ENCODE data around the gene GBX1. TPM values are rescaled to one million over a fixed set of nuclear protein-coding genes. Genes with fewer than 3 reads are reported as not detected.

Gene GBX1
- total RNA-seq, 2 experiments from 2014 or later, result not detected

DNA sequence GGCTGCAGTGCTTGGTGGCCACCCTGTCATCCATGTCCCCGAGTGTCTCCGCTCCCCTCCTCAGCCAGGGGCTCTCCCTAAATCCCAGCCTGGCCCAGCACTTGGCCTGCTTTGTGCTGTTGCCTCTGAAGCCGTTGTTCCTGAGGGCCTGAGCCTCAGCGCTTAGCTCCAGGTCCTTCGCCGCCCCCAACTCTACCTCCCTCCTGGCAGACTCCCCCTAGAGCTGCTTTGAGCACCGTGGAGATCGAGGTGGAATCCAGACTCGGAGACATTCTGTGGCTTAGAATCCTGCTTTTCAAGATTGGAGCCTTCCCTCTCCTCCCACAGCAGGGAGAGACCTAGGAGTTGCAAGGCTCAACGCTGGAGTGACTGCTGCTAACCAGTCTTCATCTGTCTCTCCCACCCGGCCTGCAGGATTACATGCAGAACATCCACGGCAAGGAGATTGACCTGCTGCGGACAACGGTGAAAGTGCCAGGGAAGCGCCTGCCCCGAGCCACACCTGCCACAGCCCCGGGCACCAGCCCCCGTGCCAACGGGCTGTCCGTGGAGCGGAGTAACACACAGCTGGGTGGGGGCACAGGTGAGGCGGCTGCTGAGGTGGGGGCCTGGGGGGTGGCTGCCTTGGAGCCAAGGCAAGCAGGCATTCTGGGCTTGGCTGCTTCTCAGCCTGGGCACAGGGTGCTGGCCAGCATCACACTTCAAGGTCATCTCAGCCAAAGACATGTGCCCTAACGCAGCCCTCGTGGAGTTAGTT is 33.3 kb downstream of the GBX1 start:
- intact Hi-C loops (cut with micrococcal nuclease), result no loop called here
- Mint-ChIP-seq H3K36me3 (ENCODE audit: low read depth) (peaks cover 3% of the 10 kb centered on the region), H3K27me3 (ENCODE audit: low read depth) (no peaks in the 10 kb centered on the region), H3K4me3 (no peak overlapping the region), H3K9me3 (no peaks in the 10 kb centered on the region), H3K4me1 (ENCODE audit: low read depth) (no peaks in the 10 kb centered on the region), H3K27ac (no peak overlapping the region)
- CTCF ChIA-PET, result interaction anchor here (0.6 to 1.5 kb wide), 2 partner anchors 32 to 112 kb away, joined by 3 to 4 read pairs; no protein-coding TSS in a partner anchor
- DNase-seq, result no peak

DNA sequence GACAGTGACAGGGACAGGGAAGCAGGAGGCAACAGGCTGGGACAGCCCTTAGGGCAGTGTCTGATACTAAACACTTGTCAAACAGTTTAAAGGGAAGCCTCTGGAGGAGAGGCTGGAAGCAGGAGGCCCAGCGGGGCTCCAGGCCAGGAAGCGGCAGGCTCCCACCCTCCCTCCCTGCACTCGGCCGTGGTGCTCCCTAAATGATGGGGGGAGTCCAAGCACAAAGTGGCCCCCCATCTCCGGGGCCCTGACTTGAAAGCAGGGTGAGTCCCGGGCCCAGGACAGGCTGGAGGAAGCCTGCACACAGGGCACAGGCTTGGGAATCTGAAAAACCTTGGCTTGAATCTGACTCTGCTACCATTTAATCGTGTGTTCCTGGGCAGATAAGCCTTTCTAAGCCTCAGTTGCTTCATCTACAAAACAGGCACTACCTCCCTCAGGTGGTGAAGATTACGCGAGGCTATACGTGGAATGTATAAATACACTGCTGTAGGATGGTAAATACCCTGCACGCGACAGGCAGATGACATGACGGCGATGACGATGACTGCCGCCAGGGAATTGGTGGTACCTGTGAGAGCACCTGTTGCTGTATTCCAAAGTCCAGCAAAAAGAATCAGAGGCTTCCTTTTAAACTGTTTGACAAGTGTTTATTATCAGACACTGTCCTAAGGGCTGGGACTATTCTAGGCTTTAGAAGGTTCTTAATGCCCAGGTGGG is 34.1 kb downstream of the GBX1 start:
- Mint-ChIP-seq H3K9me3 (no peaks in the 10 kb centered on the region), H3K36me3 (ENCODE audit: low read depth) (peaks cover 3% of the 10 kb centered on the region), H3K27me3 (ENCODE audit: low read depth) (no peaks in the 10 kb centered on the region), H3K4me1 (ENCODE audit: low read depth) (no peaks in the 10 kb centered on the region), H3K27ac (no peak overlapping the region), H3K4me3 (no peak overlapping the region)
- intact Hi-C loops (cut with micrococcal nuclease), result no loop called here
- no peak for DNase-seq
- CTCF ChIA-PET, result no interaction called here

DNA sequence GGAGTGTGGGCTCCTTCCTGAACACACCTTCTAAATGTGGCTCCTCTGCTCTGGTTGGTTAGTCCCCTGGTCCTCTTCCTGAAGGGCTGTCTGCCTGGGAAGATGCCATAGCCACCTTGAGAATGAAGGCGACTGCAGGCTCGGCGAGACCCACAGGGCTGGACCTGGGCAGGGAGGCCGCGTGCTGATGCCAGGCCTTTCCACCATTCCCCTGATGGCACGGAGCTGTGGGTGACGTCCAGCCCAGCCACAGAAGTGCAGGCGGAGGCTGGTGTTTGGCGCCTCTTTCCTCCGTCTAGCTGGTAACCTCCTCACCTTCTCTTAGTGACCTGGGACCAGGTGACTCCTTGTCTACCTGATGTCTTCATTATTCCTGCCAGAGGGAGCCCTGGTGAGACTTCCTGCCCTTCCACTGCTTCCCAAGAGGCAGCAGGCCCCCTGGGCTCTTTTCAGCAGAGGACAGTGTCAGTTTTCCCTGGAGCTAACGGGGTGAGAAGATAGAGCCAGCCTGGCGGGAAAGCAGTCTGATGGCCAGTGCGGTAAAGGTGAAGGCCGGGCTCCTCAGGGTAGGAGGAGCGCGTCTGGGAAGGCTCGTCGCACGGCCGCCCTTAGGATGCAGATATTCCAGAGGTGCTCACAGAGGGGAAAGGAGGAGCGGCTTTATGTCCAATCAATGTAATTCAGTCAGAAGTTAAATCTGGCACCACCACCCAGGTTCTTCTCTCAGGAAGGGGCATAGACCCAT is 34.9 kb downstream of the GBX1 start:
- H3K36me3 Mint-ChIP-seq (ENCODE audit: low read depth), result peaks cover 3% of the 10 kb centered on the region
- H3K27ac Mint-ChIP-seq, result no peak overlapping the region
- no peak for DNase-seq
- H3K4me1 Mint-ChIP-seq (ENCODE audit: low read depth), result no peaks in the 10 kb centered on the region
- H3K9me3 Mint-ChIP-seq, result no peaks in the 10 kb centered on the region
- intact Hi-C loops (cut with micrococcal nuclease), result no loop called here
- H3K4me3 Mint-ChIP-seq, result no peak overlapping the region
- CTCF ChIA-PET, result interaction anchor here (2.2 kb wide), 1 partner anchor 22 kb away, joined by 5 read pairs; no protein-coding TSS in a partner anchor
- no peaks in the 10 kb centered on the region for H3K27me3 Mint-ChIP-seq (ENCODE audit: low read depth)

DNA sequence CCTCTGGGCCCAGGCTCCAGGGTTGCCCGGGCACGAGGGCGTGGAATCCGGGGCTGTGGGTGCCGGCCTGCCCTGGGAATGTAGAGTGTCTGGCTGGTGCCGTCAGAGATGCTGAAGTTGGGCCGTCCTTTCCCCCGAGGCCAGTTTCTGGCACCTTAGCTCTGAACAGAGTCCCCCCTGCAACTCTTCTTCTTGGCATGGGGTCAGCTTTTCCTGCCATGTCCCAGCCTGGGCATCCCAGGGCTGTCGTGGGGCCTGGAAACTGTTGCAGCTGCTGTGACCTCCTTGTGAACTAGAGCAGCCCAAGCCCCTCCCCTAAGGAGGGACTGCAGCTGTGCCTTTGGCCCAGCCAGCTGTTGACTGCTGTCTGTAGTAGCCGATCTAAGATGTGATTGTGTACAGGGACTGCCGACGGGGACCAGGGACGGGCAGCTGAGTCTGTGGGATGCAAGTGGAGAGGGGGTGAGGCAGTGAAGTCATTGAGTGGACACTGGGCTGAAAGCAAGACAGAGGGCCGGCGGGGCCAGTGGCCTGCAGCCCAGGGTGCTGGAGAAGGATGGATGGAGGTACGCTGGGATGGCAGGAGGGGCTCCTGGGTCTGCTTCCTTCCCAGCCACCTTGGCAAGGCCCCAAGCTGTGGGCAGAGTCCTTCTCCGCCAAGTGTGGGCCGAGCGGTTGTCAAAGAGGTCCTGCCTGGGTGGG is 35.8 kb downstream of the GBX1 start:
- no peak overlapping the region for H3K4me3 Mint-ChIP-seq
- H3K36me3 Mint-ChIP-seq (ENCODE audit: low read depth), result peaks cover 3% of the 10 kb centered on the region
- H3K9me3 Mint-ChIP-seq, result no peaks in the 10 kb centered on the region
- no peaks in the 10 kb centered on the region for H3K4me1 Mint-ChIP-seq (ENCODE audit: low read depth)
- CTCF ChIA-PET, result interaction anchor here (2.2 kb wide), 1 partner anchor 21 kb away, joined by 5 read pairs; no protein-coding TSS in a partner anchor
- no peak for DNase-seq
- H3K27me3 Mint-ChIP-seq (ENCODE audit: low read depth), result no peaks in the 10 kb centered on the region
- no peak overlapping the region for H3K27ac Mint-ChIP-seq
- intact Hi-C loops (cut with micrococcal nuclease), result no loop called here

DNA sequence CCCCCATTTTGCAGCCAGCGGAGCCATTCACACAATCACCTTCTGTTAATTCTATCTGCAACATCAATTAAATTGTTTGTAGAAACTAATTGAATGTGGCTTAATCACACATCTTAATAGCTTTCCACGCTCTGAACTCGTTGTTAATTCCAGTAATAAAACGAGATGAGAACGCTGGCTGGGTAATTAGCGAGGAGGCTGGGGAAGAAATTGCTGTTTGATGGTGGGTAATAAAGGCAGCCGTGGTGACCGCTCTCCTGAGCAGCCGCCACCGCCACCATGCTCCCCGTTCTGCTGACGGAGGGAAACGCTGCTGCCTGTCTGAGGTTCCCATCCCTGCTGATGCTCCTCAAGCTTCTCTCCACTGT is 36.3 kb downstream of the GBX1 start:
- CTCF ChIA-PET, result interaction anchor here (2.2 kb wide), 1 partner anchor 21 kb away, joined by 5 read pairs; no protein-coding TSS in a partner anchor
- H3K27me3 Mint-ChIP-seq (ENCODE audit: low read depth), result no peaks in the 10 kb centered on the region
- intact Hi-C loops (cut with micrococcal nuclease), result no loop called here
- no peaks in the 10 kb centered on the region for H3K9me3 Mint-ChIP-seq
- H3K36me3 Mint-ChIP-seq (ENCODE audit: low read depth), result peaks cover 3% of the 10 kb centered on the region
- H3K4me1 Mint-ChIP-seq (ENCODE audit: low read depth), result no peaks in the 10 kb centered on the region
- H3K4me3 Mint-ChIP-seq, result no peak overlapping the region
- H3K27ac Mint-ChIP-seq, result no peak overlapping the region
- DNase-seq, result no peak

DNA sequence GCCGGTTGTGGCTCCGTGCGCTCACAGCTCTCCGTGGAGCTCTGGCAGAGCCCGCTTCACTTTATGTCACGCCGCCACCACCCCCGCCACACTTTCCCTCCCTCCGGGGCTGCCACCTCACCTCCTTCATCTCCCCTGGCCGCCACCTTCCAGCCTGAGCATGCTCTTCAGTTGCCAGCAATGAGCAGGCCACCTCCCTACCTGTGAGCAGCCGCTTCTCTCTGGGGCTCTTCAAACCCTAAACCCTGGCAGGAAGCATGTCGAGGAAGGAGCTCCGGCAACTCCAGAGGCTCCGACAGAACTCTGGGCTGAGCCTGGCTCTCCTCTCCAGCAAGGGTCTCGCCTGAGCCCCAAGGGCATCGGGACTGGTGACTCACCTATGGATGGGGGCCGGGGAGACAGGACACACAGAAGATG is 36.7 kb downstream of the GBX1 start:
- H3K4me1 Mint-ChIP-seq (ENCODE audit: low read depth), result no peaks in the 10 kb centered on the region
- intact Hi-C loops (cut with micrococcal nuclease), result no loop called here
- no peak overlapping the region for H3K27ac Mint-ChIP-seq
- H3K4me3 Mint-ChIP-seq, result no peak overlapping the region
- H3K36me3 Mint-ChIP-seq (ENCODE audit: low read depth), result peaks cover 3% of the 10 kb centered on the region
- DNase-seq, result no peak
- no peaks in the 10 kb centered on the region for H3K27me3 Mint-ChIP-seq (ENCODE audit: low read depth)
- H3K9me3 Mint-ChIP-seq, result no peaks in the 10 kb centered on the region
- CTCF ChIA-PET, result interaction anchor here (0.6 to 2.2 kb wide), 2 partner anchors 20 to 232 kb away, joined by 3 to 5 read pairs; no protein-coding TSS in a partner anchor

DNA sequence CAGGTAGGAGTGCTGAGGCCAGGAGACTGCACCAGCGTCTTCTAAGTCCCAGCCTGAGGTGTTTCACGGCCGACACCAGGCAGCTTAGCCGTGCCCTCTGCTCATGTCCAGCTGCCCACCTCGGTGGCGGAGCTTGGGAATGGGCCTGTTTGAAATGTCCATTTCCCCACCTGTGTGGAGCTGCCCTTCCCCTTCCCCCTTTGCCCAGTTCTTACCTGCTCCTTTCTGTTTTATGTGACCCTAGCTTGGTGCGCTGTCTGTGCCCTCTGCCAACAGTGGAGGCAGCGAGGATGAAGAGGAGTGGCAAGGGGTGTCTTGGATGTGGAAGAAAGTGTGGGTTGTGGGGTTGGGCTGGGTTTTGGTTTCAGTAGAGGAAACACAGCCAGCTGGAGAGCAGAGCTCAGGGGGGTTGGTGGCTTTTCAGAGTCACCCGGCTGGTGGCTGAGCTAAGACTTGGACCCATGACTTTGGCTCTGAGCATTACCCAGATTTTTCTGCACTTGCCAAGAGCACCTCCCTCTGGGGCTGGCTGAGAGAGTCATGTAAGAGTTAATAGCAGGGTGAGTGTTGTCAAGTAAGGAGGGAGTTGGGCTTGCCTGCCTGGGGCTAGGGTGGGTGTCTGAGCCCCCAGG is 37.4 kb downstream of the GBX1 start:
- Mint-ChIP-seq H3K9me3 (no peaks in the 10 kb centered on the region), H3K27ac (no peak overlapping the region), H3K4me1 (ENCODE audit: low read depth) (no peaks in the 10 kb centered on the region), H3K4me3 (no peak overlapping the region), H3K27me3 (ENCODE audit: low read depth) (no peaks in the 10 kb centered on the region), H3K36me3 (ENCODE audit: low read depth) (peaks cover 3% of the 10 kb centered on the region)
- DNase-seq, result no peak
- intact Hi-C loops (cut with micrococcal nuclease), result no loop called here
- CTCF ChIA-PET, result interaction anchor here (0.6 to 2.2 kb wide), 2 partner anchors 20 to 232 kb away, joined by 3 to 5 read pairs; no protein-coding TSS in a partner anchor

DNA sequence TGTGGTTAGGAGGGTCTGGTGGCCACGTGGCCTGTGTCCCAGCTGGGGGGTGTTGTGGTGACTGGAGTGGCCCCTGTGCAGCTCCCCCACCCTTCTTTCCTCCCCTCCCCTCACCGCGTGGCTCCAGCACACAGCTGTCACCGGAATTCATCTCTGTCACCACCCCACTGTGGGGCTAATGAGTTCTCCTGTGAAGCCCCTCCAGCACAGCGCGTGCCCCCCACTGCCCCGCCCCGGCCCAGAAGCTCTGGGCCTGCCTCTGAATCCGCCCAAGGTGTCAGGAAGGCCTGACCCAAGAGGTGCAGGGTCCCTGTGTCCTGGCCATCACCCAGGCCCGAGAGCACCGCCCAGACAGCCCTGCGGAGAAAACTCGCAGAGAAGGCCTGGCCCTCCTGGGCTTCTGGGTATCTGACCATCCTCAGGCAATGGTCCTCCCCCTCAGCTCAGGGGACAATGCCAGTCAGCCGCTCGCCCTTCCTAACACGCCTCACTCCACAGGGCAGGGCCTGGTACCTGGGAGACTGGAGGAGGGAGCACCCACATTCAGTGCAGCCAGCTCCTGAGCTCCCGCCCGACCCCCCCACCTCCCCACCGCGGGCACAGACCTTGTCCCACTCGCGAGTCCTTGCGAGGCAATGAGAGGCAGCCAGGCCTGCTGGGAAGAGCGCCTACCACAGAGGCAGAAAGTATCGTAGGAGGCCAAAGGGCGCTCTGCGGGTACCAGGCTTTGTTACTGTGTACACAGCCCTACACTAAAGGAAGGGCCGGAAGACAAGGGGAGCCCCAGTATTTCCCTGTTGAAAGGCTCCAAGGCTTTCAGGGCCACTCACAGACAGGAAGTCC is 38.2 kb downstream of the GBX1 start:
- Mint-ChIP-seq H3K27ac (no peak overlapping the region), H3K4me3 (no peak overlapping the region), H3K4me1 (ENCODE audit: low read depth) (no peaks in the 10 kb centered on the region), H3K9me3 (no peaks in the 10 kb centered on the region), H3K36me3 (ENCODE audit: low read depth) (peaks cover 2% of the 10 kb centered on the region), H3K27me3 (ENCODE audit: low read depth) (no peaks in the 10 kb centered on the region)
- intact Hi-C loops (cut with micrococcal nuclease), result no loop called here
- CTCF ChIA-PET, result no interaction called here
- DNase-seq, result no peak

DNA sequence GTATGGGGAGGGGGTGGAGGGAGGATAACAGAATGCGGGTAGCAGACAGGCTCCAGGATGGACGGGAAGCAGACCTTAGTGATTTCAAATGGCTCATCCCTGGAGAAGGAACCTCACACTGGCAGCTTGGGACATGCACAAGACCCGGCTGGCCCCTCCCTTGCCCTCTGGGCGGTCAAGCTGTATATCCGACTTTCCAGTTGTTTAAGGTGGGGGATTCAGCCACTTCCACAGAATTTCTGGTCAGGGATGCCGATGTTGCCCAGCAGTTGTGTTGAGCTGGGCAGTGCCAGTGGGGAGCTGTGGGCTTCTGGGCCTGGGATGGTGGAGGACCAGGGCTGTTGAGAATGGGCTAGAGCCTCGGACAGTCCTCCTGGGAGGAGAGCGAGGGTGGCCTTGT is 38.8 kb downstream of the GBX1 start:
- H3K27me3 Mint-ChIP-seq (ENCODE audit: low read depth), result no peaks in the 10 kb centered on the region
- H3K9me3 Mint-ChIP-seq, result no peaks in the 10 kb centered on the region
- H3K36me3 Mint-ChIP-seq (ENCODE audit: low read depth), result peaks cover 6% of the 10 kb centered on the region
- H3K27ac Mint-ChIP-seq, result no peak overlapping the region
- no peak for DNase-seq
- CTCF ChIA-PET, result no interaction called here
- H3K4me1 Mint-ChIP-seq (ENCODE audit: low read depth), result peaks cover 4% of the 10 kb centered on the region
- intact Hi-C loops (cut with micrococcal nuclease), result no loop called here
- no peak overlapping the region for H3K4me3 Mint-ChIP-seq

DNA sequence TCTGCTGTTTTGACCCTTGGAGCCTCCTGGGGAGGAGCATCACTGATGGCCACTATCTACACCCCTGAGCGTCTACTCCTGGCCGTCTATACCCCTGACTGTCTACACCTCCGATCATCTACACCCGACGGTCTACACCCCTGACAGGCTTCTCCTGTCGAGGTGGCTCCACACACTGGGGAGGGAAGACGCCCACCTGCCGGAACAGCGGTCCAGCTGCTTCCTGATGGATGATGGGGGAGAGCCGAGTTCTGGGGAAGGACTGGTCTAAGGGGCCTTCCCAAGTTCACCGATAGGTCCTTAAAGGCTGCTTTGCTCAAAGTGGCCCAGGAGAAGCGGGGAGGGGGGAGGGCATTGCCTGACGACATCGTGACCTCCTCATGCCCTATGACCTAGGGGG is 39.4 kb downstream of the GBX1 start:
- CTCF ChIA-PET, result no interaction called here
- Mint-ChIP-seq H3K9me3 (no peaks in the 10 kb centered on the region), H3K4me3 (no peak overlapping the region), H3K36me3 (ENCODE audit: low read depth) (peaks cover 7% of the 10 kb centered on the region), H3K27ac (no peak overlapping the region), H3K27me3 (ENCODE audit: low read depth) (no peaks in the 10 kb centered on the region), H3K4me1 (ENCODE audit: low read depth) (peaks cover 4% of the 10 kb centered on the region)
- DNase-seq, result no peak
- intact Hi-C loops (cut with micrococcal nuclease), result no loop called here

DNA sequence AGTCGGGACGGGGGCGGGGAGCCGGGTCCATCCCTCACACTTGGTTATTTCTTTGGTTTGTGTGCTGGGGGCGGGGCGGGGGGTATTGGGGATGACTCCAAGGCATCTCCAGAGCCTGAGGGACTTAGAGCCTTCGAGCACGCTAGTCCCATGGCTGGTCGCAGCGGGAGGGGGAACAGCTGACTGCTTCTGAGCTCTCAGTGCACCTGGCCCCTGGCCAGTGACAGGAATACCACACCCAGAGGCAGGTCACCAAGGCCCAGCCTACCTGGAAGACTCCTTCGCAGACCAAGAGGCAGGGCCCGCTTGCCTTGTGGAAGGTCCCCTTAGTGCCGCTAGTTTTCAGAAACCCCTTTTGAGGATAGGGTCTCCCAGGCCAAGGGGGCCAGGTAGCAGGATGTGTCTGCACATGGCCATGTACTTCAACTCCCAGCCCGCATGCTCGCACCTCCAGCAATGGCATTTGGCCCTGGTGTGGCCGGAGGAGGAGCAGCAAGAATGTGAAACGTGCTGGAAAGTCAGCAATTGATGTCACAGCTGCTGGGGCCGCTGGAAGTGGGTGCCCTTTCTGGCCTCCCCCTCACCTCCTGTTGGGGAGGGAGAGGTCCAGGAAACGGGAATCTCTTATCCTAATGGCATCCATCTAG is 40.9 kb downstream of the GBX1 start:
- Mint-ChIP-seq H3K27ac (no peak overlapping the region), H3K36me3 (ENCODE audit: low read depth) (peaks cover 7% of the 10 kb centered on the region), H3K4me1 (ENCODE audit: low read depth) (peaks cover 4% of the 10 kb centered on the region), H3K4me3 (no peak overlapping the region), H3K27me3 (ENCODE audit: low read depth) (no peaks in the 10 kb centered on the region), H3K9me3 (no peaks in the 10 kb centered on the region)
- CTCF ChIA-PET, result interaction anchor here (1.5 kb wide), 1 partner anchor 13 kb away, joined by 3 read pairs; no protein-coding TSS in a partner anchor
- no peak for DNase-seq
- intact Hi-C loops (cut with micrococcal nuclease), result no loop called here
